Fibroblast of the conjunctiva (primary cell): ENCODE data around the gene RCAN3.
"Not testable (repeated sequence)": the region's sequence is repeated elsewhere in the genome, so short reads cannot be mapped to it uniquely, and the experiment has no call there.

Source experiments
- DNase-seq: peaks from one replicate; pipeline ENCODE4 v3.0.0-alpha.2; 2010; ENCODE audit warnings: low read depth

The RCAN3 gene

GRCh38 chr1:24486331-24487065 is 16.1 kb upstream of the RCAN3 start:
- DNase-seq, result no peak

DNA sequence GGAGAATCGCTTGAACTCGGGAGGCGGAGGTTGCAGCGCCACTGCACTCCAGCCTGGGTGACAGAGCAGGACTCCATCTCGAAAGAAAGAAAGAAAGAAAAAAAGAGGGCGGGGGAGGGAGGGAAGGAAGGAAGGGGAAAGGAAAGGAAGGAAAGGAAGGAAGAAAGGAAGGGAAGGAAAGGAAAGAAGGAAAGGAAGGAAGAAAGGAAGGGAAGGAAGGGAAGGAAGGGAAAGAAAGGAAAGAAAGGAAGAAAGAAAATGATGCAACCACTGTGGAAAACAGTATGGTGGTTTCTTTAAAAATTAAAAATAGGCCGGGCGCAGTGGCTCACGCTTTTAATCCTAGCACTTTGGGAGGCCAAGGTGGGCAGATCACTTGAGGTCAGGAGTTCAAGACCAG is 15.2 kb upstream of the RCAN3 start:
- DNase-seq, result no peak

DNA sequence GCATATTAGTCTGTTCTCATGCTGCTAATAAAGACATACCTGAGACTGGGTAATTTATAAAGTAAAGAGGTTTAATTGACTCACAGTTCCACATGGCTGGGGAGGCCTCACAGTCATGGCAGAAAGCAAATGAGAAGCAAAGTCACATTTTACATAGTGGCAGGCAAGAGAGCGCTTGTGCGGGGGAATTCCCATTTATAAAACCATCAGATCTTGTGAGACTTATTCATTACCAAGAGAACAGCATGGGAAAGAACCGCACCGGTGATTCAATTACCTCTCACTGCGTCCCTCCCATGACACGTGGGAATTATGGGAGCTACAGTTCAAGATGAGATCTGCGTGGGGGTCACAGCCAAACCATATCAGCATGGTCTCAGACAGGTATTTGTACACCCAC is 14.5 kb upstream of the RCAN3 start:
- not testable (repeated sequence) for DNase-seq

GRCh38 chr1:24489674-24490073 is 13.0 kb upstream of the RCAN3 start:
- DNase-seq, result no peak

DNA sequence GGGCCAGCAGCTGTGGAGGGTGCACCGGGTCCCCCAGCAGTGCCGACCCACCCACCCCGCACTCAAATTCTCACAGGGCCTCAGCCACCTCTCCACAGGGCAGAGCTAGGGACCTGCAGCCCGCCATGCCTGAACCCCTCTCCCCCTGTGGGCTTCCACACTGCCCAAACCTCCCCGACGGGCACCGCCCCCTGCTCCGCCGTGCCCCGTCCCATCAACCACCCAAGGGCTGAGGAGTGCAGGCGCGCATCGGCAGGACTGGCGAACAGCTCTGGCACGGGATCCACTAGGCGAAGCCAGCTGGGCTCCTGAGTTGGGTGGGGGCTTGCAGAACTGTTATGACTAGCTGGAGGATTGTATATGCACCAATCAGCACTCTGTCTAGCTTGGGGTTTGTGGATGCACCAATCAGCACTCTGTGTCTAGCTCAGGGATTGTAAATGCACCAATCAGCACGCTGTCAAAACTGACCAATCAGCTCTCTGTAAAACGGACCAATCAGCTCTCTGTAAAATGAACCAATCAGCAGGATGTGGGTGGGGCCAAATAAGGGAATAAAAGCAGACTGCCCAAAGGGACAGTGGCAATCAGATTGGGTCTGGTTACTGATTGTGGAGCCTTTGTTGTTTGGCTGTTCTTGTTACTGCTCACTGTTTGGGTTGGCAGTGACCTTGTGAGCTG is 12.4 kb upstream of the RCAN3 start:
- DNase-seq, result no peak

GRCh38 chr1:24491577-24492360 is 10.9 kb upstream of the RCAN3 start:
- no peak for DNase-seq

GRCh38 chr1:24492935-24493334 is 9.7 kb upstream of the RCAN3 start:
- DNase-seq, result not testable (repeated sequence)

- DNase-seq, result no peak
Measured at GRCh38 chr1:24493785-24494184, 8.9 kb upstream of the RCAN3 start.

- DNase-seq, result no peak
Measured at GRCh38 chr1:24498589-24498988, 4.0 kb upstream of the RCAN3 start.

DNA sequence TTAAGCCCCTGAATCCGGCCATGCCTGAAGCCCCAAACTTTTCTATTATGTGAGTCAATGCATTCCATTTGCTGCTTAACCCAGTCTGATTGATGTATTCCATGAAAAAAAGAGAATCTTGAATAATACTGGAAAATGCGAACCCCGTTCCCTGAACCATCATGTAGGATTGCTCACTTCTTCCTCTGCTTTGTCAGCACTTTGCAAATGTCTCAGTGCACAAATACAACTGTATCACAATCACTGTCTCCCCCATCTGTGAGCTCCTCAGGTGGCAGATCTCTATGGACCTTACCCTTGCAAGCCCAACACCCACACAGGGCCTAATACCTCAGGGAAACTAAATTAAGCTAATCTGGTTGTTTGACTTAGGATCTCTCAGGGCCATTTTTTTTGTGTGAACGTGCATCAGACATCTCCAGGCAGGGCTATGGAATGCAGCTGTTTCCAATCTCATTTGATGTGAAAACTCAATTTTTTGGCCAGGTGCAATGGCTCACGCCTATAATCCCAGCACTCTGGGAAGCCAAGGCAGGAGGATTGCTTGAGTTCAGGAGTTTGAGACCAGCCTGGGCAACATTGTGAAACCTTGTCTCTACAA is 2.1 kb upstream of the RCAN3 start:
- DNase-seq, result no peak

GRCh38 chr1:24501371-24502064 is 1.1 kb upstream of the RCAN3 start:
- DNase-seq, result no peak

DNA sequence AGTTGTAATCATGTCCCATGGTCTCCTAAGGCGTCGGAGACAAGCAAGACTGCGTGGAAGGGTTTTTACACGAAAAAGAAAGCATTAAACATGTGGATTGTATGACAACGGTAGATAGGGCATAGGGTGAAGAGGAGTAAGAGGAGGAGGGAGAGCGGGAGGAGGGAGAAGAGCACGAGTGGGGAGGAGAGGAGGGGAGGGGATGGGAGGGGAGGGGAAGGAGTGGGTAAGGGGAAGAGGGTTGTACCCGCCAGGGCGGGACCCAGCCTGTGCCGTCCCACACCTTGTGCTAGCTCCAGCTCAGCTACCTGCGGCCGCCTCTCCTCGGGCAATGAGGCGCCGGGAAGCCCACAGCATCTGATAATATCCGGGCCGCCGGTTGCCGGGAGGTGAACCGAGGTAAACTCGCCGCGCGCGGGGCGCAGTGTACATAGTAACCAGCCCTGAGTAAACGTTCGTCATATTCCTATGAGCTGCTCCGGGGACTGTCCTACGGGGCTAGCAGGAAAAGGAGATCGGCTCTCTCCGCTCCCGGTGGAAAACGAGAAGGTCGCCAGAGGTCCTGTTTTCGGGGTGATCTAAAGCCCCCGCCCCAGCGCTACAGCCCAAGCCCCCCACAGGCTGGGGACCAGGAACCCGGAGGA is 449 bp upstream of the RCAN3 start:
- no peak for DNase-seq

DNA sequence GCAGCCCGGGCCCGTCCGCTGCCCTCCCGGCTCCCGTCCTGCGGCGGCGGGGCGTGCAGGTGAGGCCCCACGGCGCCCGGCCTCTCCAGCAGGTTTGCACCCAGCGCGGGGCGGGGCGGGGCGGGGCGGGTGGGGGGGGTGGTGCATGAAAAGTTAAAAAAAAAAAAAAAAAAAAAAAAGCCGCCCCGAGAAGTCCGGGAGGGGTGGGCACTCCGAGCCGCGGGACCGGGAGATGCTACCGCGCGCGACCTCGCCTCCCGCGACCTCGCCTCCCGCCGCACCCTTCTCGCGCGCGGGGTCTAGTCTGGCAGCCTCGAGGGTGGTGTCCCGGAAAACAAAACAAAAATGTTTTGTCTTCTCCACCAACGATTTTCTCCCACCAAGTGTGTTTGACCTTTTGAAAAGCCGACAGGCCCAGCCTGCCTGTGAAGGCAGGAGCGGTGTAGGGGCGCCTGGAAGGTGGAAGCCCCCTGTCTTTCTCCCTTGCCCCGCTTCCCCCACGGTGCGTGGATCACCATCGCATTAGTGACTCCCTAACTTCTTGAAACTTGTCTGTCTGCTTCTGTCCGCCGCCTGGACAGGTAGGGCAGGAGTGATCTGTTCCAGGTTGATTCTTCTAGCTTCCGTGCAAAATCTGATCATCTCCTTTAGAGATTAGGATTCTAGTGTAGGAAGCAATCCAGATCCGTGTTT is 569 bp downstream of the RCAN3 start:
- no peak for DNase-seq

GRCh38 chr1:24503870-24504523 is 1.4 kb downstream of the RCAN3 start:
- no peak for DNase-seq

GRCh38 chr1:24504560-24504959 is 1.9 kb downstream of the RCAN3 start:
- no peak for DNase-seq

GRCh38 chr1:24505816-24506215 is 3.2 kb downstream of the RCAN3 start:
- no peak for DNase-seq

DNA sequence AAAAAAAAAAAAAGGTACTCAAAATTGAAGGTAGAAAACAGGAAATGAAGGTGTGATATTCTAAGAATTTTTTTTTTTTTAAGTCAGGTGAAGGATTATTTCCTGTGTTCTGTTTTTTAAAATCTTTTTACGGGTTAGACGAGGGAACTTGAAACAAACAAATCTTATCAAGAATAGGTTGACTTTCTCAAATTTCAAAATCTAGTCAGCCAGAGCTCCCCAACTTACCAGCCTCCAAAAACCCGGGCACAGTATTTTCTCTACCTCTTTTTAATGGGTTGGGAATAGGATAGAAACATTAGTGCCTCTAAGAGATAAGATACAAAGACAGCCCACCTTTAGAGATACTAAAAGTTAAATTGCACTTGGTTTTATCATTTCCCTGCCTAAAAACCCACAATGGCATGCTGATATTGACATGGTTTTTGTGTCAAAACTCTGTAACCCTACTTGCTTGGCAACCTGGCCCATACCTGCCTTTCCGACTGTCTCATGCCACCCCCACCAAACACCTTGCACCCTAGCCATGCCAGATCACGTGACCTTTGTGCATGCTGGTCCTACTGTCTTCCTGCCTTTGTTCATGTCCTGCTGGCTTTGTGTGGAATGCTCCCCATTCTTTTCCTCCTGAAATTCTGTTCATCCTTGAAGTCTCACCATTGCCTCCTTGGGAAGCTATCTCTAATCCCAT is 4.2 kb downstream of the RCAN3 start:
- no peak for DNase-seq

DNA sequence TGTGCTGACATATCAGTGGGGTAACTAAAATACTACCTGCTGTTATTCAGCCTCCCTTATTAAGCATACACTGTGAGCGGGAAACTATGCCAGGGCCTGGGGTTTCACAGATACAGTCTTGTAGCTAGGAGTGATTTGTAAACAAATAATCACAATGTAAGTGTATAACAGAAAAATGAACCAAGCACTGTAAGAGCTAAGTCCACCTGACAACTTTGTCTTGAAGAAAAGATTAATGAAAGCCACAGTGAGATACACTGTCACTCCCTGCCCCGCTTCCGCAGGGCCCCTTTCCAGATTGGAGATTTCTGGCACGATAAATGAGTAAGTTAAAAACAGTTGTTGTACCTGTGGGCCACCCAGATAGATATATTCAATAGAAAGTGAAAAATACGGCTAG is 4.8 kb downstream of the RCAN3 start:
- DNase-seq, result no peak

DNA sequence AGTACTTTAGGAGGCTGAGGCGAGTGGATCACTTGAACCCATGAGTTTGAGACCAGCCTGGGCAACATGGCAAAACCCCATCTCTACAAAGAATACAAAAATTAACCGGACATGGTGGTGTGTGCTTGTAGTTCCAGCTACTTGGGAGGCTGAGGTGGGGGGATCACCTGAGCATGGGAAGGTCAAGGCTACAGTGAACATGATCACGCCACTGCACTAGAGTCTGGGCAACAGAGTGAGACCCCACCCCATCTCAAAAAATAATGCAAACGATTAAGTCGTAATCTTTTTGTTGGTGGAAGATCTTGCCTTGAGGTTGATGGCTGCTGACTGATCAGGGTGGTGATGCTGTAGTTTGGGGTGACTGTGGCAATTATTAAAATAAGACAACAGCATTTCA is 6.3 kb downstream of the RCAN3 start:
- DNase-seq, result no peak

DNA sequence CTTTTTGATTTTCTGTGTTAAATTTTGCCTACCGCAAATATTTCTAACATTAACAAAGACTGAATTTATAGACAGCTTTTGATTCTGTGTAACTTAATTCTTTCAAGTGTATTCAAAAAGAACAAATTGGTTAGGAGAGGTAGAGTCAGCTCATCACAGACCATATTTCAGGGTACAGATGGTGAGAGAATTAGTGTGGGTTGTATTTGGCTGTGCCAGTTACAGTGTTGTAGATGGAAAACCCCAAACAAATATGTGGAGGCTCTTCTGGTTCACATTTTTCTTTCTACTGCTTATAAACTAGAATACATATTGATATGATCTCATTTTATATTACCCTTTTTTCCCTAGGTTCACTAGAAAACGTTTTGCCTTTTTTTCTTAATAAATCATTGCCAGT is 11.1 kb downstream of the RCAN3 start:
- no peak for DNase-seq
